Subcutaneous adipose tissue (tissue), 4 donors: Measurements from ENCODE around the gene ZFYVE19. TPM values are rescaled to one million over a fixed set of nuclear protein-coding genes. Genes with fewer than 3 reads are reported as not detected.

Source experiments
- total RNA-seq, 4 donors: library from RNA; depleted of rRNA; stranded (reverse); fragments of >200 nt; gene quantifications; one replicate each; pipeline ENCODE4 v1.1.0, GENCODE V29; 2016
- TF ChIP-seq, protein P1 (sequence below): fragments of 450-650 bp; IDR thresholded peaks from one replicate; pipeline ENCODE4 v1.5.1; 2016; ENCODE audit warnings: low read depth, mild to moderate bottlenecking, control low read depth, antibody characterized with exemption, moderate library complexity

Gene ZFYVE19
- total RNA-seq, 4 donors from 2014 or later, result 16.1 to 25.5 (median 19.3) TPM

DNA sequence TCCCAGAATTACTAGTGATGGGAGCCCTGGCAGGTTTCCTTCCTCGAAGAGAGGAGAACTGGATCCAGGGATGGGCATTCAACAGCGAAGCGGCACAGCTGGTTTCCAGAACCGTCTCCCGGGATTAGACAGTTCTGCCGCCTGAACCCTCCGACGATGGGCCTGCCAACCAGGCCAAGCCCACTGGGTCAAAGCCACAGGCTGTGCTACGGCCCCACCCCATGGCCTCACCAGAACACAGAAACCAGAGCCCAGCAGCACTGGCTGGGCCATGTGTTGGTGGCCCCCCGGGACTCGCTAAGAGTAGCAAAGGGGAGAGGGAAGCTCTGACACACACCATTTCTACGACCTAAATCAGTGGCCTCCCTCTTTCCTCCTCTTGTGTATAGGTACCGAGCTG lies 34.9 kb upstream of the ZFYVE19 start:
- TF ChIP-seq, protein P1, sequence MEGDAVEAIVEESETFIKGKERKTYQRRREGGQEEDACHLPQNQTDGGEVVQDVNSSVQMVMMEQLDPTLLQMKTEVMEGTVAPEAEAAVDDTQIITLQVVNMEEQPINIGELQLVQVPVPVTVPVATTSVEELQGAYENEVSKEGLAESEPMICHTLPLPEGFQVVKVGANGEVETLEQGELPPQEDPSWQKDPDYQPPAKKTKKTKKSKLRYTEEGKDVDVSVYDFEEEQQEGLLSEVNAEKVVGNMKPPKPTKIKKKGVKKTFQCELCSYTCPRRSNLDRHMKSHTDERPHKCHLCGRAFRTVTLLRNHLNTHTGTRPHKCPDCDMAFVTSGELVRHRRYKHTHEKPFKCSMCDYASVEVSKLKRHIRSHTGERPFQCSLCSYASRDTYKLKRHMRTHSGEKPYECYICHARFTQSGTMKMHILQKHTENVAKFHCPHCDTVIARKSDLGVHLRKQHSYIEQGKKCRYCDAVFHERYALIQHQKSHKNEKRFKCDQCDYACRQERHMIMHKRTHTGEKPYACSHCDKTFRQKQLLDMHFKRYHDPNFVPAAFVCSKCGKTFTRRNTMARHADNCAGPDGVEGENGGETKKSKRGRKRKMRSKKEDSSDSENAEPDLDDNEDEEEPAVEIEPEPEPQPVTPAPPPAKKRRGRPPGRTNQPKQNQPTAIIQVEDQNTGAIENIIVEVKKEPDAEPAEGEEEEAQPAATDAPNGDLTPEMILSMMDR, result no peak

DNA sequence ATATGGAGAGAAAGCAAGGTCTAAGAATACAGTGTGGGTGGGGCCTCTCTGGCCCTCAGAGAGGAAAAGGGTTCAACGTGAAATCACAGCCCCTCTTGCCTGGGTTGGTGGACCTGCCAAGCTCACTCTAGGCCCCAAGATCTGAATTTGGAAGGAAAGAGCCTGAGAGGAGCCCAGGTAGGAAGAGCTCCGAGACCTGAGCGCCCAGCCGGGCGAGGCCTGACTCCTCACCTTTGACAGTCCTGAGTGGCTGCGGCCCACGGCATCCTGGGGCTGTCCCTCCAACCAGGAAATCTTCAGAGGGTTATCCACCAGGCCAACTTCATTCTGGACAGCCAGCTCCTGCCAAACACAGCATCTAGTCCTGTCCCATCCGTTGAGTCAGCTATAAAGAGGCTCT lies 33.4 kb upstream of the ZFYVE19 start:
- TF ChIP-seq, protein P1, result no peak

DNA sequence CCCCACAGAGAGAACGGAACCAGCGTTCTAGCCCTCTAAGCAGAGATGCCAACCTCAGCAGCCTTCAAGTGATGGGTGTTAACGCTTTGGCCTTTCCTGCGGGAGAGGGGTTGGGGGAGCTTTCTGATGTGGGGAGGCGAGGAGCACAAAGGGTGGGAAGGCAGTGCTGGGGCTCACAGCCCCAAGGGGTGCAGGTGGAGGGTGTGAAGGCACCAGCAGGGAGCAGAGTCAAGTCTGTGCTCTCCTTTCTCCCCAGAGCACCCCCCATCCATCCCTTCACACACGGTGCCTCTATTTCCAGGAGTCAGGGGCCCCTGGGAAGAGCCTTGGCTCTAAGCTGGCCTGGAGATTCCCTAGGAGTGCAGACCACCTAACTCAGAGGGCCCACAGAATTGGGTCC lies 33.0 kb upstream of the ZFYVE19 start:
- TF ChIP-seq, protein P1, result no peak

DNA sequence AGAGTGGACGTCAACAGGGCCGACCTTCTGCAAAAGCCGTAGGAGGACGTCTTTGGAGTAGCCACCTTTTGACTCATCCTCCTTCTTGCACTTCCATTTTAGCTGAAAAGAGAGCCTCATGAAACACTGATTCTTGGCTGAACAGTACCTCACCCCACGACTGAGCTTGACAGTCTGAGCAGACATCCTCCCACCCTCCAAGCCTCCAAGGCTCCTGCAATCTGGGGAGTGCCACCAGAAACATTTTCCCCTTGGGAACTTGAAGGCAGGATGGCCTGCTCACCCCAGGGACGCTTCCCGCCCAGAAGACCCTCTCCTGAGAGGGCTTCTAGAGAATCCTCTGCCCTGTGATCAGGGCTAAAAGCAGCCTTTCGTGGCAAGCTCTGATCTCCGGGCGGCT lies 31.9 kb upstream of the ZFYVE19 start:
- TF ChIP-seq, protein P1, result no peak

DNA sequence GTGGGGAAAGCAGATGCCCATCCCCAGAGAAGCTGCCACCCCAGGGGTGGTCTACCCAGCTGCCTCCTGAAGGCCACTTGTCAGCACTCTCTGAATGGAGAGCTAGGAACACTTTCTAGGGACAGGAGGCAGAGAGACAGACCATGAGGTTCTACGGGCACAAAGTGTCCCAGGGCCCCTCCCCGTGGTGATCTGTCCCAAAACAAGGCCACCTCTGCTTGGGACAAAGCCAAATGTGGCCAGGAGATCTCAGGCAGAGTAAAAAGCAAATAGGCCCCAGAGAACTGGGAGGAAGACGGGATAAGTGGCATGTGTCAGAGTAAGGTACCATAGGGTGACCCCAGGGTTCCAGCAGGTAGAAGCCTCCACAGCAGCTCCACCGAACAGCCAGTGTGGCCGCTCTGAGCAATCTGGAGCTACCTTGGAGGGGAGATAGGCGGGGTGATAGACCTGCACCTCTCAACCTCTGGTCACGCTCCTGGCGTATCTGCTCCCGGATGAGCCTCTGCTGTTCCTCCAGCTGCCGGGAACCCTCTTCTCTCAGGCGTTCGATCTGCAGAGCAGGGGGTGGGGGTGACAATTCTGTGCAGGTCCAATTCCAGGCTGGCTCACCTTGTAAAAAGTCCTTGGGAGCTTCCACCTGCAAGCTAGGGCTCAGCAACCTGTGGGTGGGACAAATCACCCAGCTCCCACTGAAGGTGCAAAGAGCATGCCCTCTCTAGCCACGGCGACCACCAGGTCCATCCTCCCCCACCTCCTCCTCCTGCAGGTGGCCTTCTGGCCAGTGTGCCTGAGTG lies 31.0 kb upstream of the ZFYVE19 start:
- TF ChIP-seq, protein P1, result no peak

DNA sequence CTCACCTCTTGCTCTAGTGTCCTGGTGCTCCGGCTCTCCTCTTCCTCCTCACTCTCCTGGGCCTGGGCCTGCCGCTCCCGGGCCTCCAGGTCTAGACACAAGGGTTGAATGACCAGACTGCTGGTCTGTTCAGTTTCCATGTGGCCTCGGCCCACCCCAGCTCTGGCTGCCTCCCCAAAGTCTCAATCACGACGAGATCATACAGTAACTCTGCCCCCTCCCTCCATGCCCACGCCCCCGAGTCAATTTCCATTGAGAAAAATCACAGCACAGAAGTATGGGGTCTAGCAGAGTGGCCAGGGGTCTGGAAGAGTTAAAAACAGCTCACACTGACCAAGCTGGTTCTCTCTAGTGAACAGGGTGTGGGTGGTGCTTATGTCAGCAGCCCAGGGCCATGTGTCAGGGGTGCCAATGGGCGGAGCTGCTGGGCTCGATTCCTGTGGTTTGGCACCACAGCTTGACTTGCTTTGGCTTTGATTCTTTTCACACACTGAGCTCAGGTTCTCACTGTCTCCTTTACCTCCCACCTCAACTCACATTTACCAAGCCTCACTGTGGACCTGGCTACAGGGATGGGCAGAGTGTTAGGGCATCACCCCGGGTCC lies 30.2 kb upstream of the ZFYVE19 start:
- TF ChIP-seq, protein P1, result no peak

DNA sequence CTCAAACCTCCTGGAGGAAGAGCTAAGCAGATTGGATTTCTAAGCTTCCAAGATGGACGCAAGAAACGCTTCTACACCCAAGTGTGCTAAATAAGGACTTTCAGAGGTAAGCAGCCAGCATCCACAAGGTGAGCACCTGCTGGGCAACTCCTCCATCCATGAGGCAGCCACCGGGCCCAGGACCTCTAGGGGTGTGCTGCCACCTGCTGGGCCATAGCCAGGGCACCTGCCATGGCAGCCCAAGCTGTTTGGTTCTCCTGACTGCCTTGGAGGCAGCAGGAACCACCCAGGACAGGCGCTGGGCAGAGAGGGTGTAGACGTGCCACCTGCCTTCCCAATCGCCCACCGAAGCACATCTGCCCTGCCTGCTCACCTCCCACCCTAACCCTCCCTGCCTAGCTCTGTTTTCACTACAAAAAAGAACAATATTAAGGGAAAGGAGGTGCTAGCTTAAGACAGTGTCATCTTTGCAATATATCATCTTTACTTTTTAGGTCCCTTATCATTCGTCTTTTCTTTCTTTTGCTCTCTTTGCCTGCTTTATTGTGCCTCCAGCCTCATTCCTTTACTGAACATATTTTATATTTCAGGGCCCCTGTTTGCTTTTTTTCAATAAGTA lies 24.2 kb upstream of the ZFYVE19 start:
- TF ChIP-seq, protein P1, result no peak
